RCC 7860 (cell line): ENCODE measurements around the gene ITGA11.

Experiments
- DNase-seq: peaks from one replicate; pipeline ENCODE4 v3.0.0-alpha.2; 2015; ENCODE audit warnings: low spot score
- FAIRE-seq: peaks from 2 replicates; lab custom pipeline; 2012; peaks lifted over from hg19 to GRCh38; lab: Jason Lieb, UNC

ITGA11 gene, protein sequence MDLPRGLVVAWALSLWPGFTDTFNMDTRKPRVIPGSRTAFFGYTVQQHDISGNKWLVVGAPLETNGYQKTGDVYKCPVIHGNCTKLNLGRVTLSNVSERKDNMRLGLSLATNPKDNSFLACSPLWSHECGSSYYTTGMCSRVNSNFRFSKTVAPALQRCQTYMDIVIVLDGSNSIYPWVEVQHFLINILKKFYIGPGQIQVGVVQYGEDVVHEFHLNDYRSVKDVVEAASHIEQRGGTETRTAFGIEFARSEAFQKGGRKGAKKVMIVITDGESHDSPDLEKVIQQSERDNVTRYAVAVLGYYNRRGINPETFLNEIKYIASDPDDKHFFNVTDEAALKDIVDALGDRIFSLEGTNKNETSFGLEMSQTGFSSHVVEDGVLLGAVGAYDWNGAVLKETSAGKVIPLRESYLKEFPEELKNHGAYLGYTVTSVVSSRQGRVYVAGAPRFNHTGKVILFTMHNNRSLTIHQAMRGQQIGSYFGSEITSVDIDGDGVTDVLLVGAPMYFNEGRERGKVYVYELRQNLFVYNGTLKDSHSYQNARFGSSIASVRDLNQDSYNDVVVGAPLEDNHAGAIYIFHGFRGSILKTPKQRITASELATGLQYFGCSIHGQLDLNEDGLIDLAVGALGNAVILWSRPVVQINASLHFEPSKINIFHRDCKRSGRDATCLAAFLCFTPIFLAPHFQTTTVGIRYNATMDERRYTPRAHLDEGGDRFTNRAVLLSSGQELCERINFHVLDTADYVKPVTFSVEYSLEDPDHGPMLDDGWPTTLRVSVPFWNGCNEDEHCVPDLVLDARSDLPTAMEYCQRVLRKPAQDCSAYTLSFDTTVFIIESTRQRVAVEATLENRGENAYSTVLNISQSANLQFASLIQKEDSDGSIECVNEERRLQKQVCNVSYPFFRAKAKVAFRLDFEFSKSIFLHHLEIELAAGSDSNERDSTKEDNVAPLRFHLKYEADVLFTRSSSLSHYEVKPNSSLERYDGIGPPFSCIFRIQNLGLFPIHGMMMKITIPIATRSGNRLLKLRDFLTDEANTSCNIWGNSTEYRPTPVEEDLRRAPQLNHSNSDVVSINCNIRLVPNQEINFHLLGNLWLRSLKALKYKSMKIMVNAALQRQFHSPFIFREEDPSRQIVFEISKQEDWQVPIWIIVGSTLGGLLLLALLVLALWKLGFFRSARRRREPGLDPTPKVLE

DNA sequence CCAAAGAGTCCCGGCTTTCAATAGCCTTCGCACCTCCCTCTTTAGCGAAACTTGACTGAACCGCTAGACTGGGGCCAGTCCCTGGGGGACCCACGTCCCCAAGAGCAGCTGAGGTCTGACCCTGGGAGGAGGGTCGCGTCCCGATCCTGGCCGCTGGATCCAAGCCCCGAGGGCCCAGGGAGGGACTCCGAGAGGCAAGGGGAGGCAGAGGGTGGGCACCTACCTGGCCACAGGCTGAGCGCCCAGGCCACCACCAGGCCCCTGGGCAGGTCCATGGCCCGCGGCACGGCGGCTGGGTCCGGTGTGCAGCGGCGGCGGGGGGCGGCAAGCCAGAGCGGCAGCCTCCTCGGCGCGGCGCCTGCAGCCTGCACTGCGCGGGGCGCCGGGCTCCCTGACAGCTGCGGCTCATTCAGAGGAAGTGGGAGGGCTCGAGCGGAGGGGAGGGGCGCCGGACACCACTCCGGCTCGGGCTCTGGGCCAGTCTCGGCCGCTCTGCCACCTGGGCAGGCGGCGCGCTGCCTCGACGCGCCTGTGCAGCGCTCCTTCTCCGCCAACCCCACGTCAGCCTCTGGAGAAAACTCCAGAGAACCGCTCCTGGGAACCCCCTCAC is at the start of gene ITGA11:
Gene ITGA11 (minus strand): TSS at position 372 of the 610 bp plus-strand sequence. CDS start 97 bp downstream, at position 275.
- DNase-seq (no peak), FAIRE-seq (no peak)

DNA sequence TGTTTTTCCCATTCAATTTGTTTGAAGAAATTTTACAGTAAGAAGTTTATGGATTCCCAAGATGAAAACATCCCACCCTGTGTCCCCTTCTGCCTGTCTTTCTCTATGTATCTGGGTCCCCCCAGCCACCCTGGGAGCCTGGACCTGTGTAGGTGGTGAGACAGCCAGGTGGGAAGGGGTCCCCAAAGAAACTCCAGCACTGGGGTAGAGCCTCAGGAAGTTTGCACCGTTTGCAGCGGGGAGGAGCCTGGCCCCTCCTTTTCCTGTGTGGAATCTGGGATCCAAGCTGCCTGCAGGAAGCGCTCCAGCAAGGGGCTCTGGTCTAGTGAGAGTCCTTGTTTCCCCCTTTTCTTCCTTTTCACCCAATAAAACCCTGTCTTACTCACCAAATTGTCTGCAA is 49.4 kb upstream of the ITGA11 start:
- no peak for FAIRE-seq
- no peak for DNase-seq

DNA sequence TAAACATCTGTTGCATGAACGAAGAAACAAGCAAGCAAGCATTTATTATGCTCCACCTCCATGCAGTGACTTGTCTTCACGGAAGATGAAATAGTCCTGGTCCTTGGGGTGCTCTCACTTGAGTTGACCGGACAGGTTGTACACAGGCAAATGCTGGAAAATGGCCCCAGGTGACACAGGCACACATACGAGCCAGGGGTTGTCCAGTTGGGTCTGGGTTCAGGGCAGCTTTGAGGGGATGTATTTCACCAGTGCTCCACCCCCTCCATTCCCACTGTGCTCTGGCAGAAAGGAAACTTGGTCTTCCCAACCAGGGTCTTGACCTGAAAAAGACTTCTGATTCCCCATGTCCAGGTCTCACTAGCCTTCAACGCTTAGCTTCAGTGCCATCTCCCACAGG is 48.3 kb upstream of the ITGA11 start:
- DNase-seq = no peak
- FAIRE-seq = no peak

DNA sequence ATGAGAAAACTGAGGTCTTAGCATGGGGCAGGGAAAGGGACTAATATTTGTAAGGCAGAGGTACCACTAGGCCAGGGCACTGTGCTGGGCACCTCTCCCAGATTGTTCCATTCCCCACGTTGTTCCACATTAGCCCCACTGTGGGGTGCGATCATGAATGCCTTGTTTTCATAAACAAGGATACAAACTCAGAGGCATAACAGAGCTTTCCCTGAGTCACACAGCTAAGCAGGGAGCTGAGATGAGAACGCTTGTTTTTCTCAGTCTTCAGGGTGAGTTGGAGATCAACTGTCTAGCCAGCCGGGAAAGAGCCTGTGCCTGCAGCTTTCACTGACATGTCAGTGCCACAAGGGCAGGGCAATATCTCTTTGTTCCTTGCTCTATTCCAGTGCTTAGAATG is 47.9 kb upstream of the ITGA11 start:
- DNase-seq (no peak), FAIRE-seq (no peak)

DNA sequence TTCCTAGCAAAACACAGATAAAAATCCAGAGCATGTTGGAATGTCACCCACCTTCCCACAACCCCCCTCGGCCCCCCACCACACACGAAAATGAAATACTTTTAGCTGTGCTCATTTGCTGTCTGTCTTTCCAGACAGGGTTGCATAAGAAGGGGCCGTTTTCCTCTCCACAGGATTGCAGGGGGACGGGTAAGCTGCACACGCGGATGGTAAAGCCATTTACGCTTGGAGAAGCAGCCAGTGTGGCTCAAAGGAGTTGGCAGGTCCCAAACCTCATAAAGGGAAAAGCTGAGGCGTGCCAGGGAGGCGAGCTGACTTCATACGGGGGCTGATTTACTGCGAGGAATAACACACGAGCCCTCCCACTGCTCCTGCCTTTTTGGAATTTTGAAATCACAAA is 47.4 kb upstream of the ITGA11 start:
- no peak for FAIRE-seq
- no peak for DNase-seq

DNA sequence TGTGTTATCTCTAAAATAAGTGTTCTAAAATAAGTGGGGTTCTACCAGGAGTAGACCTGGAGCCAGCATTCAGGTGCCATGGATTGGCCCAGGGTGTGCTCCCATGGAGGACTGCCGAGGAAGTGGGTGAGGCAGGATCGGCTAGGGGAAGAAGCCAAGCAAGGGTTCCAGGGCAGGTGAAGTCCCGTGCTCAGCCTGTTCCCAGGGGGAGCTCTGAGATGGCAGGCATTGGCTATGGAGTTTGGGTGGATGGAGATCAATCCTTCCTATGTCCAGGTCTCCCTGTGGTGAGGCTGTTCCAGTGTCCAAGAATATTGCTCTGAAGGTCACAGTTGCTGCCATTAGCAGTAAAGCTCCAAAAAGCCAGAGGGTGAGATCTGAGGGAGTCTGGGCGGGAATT is 46.9 kb upstream of the ITGA11 start:
- FAIRE-seq = no peak

DNA sequence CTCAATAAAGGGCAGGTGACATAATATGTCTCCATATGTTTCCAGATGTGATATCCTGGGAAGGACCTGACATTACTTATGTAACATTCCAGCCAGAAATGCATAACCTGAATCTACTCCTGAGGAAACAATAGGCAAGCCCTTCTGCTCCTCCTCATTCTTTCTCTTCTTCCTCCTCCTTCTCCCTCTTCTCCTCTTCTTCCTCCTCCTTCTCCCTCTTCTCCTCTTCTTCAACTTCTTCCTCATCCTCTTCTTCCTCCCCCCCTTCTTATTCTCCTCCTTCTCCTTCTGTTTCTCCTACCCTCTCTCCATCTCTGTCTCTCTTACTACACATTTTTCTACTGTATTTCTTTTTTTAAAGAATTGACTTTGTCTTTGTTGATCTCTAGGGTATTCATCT is 43.5 kb upstream of the ITGA11 start:
- DNase-seq = no peak
- no peak for FAIRE-seq

More for the DNA sequence above, 46.9 kb upstream of the ITGA11 start:
- no peak for DNase-seq

DNA sequence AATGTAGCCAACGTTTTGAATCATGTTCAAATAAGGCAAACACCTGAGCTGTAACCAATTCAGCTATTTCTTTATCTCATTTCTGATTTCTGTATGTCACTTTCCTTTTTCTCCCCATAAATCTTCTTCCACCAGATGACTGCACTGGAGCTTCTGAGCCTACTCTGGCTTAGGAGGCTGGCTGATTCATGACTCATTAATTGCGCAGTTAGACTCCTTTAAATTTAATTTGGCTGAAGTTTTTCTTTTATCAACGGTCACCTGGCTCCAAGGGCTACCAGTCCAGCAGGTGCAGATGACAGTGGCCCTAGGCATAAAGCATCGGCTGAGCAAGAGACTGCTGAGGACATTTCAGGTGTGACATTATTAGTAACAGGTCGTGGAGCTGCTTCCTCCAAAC is 39.6 kb upstream of the ITGA11 start:
- no peak for DNase-seq
- FAIRE-seq = no peak

DNA sequence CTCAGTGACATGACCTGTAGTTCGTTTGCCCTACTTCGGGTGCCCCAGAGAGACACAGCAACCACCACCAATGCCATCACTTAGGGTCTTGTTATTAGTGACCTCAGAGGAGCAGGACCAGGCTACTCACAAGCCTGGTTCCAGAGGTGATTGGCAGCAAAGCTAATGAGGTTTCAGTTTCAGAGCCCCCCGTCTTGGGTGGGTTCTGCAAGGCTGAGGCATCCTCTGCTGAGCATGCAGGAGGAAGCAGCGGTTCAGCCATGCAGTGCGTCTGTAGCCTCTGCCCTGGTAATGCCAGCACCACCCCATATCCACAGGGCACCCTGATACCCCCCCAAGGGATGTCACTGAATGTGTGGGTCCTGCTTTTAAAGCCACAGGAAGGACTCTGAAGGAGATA is 39.0 kb upstream of the ITGA11 start:
- no peak for DNase-seq
- no peak for FAIRE-seq

DNA sequence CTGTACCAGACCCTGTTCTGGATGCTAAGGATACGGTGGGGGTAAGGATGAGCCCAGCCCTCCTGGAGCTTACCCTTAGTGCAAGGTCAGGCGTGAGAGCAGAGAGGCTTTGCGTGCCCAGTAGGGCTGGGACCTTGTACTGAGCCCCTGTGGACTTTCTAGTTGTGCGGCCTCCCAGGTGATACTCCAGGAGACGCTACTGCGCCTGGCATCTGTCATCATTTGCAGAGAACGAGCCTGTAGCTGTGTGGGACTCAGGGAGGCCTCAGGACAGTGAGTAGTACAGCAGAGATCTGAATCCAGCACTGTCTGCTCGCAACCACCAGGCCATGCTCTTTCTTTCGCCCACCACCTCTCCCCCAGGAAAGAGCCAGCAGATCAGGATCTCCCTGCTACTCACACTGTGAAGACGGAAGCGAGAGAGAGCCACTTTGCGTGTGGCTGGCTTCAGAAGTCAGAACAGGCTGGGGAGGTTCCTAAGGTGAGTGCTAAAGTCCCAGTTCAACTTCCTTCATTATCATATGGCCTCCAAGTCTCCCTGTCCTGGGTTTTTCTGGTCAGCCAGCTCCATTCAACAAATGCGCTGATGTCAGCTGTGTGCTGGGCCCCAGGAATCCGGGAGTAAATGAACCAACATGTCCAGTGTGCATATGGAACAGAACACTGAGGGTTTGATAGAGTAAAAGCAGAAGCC is 38.2 kb upstream of the ITGA11 start:
- FAIRE-seq = no peak
- no peak for DNase-seq

DNA sequence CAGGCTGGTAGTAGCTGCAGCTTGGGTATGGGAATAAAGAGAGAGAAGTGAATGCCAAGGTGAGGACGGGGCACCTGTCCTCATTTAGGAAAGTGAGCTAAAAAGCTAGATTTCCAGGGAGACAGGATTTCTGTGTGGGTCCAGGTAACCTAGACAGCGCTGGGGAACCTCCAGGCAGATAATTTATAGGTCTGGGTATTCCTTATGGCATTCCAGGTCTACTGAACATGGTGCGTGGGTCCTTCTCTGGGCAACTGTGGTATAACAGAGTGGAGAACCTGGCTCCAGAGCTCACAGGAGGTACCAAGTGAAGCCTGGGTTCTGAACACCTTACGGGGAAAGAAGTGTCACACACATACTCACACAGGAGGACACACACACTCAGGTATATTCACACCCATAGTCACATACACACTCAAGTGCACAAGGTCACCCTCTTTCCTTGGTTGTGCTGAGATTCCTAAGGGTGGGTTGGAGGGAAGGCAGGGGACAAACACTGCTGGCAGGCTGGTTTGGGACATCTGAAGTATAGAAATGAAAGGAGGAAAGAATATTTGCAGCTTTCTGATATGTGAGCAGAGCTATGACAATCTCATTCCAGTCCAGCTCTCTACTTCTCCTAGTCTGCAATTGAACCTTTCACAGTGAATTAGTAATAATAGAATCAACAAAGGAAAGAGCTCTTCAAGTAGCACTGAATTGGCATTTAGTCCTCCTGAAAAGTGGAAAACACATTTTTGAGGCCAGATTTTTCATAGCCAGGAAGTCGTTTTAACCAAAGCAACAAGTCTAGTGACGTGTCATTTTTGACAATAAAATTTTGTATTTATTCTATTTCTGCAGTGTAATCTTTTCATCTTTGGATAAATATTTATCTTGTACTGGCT is 37.4 kb upstream of the ITGA11 start:
- FAIRE-seq (no peak), DNase-seq (no peak)

DNA sequence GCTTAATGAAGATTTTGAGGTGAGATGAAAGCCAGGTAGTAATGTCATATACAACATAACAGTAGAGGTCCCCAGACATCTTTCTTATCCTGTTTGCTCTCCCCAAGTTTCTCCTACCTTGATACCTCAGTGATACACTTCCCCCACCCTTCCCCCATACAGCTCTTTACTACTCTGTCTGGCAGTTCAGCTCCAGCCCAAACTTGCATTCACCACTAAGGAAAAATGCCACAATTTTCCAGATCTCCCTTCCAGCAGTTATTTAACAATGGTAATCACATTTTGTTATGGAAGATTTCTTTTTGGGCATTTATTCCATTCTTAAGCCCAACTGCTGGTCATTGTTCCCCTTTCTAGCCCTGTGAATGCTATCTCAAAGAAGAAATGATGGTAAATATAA is 34.9 kb upstream of the ITGA11 start:
- DNase-seq (no peak), FAIRE-seq (no peak)

DNA sequence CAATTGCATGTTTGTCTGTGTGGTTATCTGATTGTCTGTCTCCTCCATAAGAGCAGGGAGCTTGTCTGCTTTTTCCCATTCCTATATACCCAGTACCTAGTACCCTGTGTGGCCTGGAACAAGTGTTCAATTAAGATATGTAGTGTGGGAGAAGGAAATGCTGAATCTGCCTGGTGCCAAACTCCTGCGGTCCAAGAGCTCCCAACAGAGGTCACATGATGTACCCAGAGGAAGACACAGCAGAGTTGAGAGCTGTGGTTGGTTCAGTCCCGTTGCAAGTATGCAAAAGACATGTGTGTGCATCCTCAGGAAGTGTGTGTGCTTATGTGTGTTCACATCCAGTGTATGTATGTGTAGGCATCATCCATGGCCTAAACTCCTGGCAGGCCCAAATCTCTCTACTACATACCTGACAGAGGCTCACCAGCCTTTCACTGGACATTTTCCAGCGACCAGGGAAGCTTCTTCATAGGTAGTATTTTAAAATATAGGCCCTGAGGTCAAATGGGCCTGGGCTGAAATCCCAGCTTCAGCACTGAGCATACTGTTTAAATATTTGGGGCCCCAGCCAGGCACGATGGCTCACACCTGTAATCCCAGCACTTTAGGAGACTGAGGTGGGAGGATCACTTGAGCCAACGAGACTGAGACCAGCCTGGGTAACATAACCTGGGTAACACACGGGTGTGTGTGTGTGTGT is 34.0 kb upstream of the ITGA11 start:
- FAIRE-seq (no peak), DNase-seq (no peak)

DNA sequence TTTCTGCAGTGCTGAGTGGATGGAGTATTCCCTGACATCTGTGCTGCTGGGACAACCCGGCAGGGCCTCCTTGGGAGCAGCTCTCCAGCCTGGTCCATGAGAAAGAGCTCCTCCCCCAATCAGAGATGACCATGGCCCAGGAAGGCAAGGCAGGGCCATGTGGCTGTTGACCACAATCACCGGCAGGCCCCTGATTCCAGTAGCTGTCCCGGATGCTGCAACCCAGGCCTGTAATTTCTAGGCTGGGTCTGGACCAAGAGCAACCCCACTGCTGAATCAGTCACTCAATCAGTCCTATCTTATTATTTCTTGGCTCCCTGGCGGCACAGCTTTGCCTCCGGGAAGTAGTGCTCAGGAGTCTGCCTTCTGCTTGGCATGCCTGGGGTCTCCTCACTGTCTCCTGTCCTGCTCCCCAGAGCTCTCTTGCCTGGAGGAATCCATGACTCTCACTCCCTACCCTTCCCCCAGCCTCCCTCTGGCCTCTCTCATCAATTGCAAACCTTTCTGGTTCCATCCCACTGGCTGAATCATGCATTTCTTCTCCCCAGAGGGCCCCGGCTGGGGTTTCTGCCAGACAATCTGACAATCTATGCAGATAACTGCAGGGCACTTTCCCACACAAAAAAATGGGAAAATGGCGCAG is 32.6 kb upstream of the ITGA11 start:
- FAIRE-seq = no peak
- no peak for DNase-seq

DNA sequence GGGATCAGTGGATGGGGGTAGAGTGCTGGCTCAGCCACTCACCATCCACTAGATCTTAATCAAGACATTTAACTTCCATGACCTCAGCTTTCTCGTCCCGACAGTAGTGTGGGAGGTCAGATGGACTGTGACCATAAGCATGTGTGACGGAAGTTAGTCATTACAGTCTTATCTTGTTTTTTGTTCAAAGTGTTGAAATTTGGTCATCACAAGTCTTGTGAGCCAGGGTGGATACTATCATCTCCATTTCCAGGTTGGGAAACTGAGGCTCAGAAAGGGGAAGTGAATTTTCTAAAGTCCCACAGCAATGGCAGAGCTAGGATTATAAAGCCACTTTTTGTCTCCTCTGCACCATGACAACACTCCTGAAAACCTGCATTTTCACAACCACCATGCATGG is 32.0 kb upstream of the ITGA11 start:
- no peak for DNase-seq
- no peak for FAIRE-seq

DNA sequence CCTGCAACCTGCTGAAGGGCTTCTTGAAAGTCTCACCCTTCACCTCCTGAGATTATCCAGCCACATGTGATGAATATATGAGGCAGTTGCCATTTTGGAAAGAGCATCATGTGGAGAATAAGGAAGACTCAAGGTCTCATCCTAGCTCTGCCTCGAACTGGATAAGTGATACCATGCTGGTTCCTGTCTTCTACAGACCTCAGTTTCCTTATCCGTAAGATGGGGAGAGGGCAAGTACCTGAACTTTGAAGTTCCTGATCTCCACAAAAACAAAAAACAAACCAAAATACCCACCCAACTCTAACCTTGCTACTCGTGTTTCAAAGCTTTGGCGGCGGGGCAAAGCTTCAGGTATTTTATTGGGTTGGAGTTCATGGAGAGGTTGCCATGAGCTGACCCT is 31.5 kb upstream of the ITGA11 start:
- DNase-seq = no peak
- FAIRE-seq = no peak

DNA sequence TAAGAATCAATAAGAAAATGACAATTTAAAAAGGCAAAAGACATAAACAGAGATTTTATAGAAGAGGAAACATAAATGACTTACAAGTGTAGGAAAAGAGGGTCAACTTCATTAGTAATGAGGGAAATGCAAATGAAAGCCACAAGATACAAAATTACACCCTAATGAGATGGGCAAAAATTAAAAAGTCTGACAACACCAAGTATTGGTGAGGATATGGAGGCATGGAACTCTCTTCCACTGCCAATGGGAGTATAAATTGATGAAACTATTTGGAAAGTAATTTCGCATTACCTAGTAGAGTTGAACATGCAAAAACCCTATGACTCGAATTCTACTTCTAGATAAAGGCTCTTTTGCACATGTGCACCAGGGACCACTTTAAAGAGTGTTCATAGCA is 28.2 kb upstream of the ITGA11 start:
- FAIRE-seq (no peak), DNase-seq (no peak)

DNA sequence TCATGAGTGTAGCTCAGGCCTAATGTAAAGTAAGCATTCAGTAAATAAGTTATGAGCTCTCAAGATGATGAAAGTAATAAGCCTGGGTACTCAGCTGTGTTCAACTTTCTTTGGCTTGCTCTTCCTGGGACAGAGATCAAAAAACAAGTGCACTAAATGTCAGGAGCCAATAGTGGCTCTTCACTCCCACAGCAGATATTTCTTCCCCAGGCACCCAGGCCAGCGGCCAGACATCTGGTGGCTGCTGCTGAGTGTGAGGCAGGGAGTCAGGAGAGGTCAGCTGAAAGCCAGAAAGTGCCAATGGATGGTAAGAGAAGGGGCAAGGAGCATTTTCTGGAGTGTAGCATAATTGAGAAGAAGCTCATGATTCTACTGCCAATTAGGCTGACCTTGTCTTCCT is 18.2 kb upstream of the ITGA11 start:
- DNase-seq = no peak
- FAIRE-seq = no peak
